H9 (cell line): ENCODE data around the gene KAZALD1. TPM values are rescaled to one million over a fixed set of nuclear protein-coding genes. Genes with fewer than 3 reads are reported as not detected.

ENCODE experiments used
- DNase-seq: peaks from one replicate; pipeline ENCODE4 v3.0.0-alpha.2; 2017
- H2AFZ ChIP-seq: one replicate; pipeline ENCODE4 v1.6.1; 2013; ENCODE audit warnings: mild to moderate bottlenecking, low read length, control low read depth, moderate library complexity
- H2AK5ac ChIP-seq: 2 replicates; pipeline ENCODE4 v1.6.1; 2013; ENCODE audit warnings: low read length, control low read depth, mixed read lengths; ENCODE audit not compliant: insufficient read length
- H2BK120ac ChIP-seq: one replicate; pipeline ENCODE4 v1.6.1; 2013; ENCODE audit warnings: low read depth, mild to moderate bottlenecking, low read length, control low read depth, inconsistent platforms; ENCODE audit not compliant: poor library complexity, severe bottlenecking
- H2BK12ac ChIP-seq: 2 replicates; pipeline ENCODE4 v1.6.1; 2013; ENCODE audit warnings: low read length, control low read depth, mixed read lengths, low read depth; ENCODE audit not compliant: insufficient read length
- H2BK15ac ChIP-seq: 2 replicates; pipeline ENCODE4 v1.6.1; 2013; ENCODE audit warnings: low read depth, low read length, control low read depth
- H2BK20ac ChIP-seq: one replicate; pipeline ENCODE4 v1.6.1; 2013; ENCODE audit warnings: low read depth, mild to moderate bottlenecking, low read length, control low read depth, inconsistent platforms; ENCODE audit not compliant: poor library complexity, severe bottlenecking
- H2BK5ac ChIP-seq: 2 replicates; pipeline ENCODE4 v1.6.1; 2013; ENCODE audit warnings: low read length, control low read depth, mixed read lengths; ENCODE audit not compliant: insufficient read length
- H3K14ac ChIP-seq: 2 replicates; pipeline ENCODE4 v1.6.1; 2013; ENCODE audit warnings: low read length, control low read depth; ENCODE audit not compliant: insufficient read depth
- H3K18ac ChIP-seq: 2 replicates; pipeline ENCODE4 v1.6.1; 2013; ENCODE audit warnings: low read depth, mild to moderate bottlenecking, mixed read lengths, low read length, control low read depth; ENCODE audit not compliant: insufficient read length
- H3K23ac ChIP-seq: 2 replicates; pipeline ENCODE4 v1.6.1; 2013; ENCODE audit warnings: low read length, control low read depth, mixed read lengths, low read depth; ENCODE audit not compliant: insufficient read length
- H3K23me2 ChIP-seq: 2 replicates; pipeline ENCODE4 v1.6.1; 2013; ENCODE audit warnings: low read depth, mild to moderate bottlenecking, mixed read lengths, low read length, control low read depth; ENCODE audit not compliant: insufficient read length, poor library complexity, severe bottlenecking
- H3K27ac ChIP-seq: 2 replicates; pipeline ENCODE4 v1.5.1; 2013; ENCODE audit warnings: low read length, control low read depth, mixed read lengths, low read depth; ENCODE audit not compliant: insufficient read length
- H3K27me3 ChIP-seq: 2 replicates; pipeline ENCODE4 v1.6.1; 2013; ENCODE audit warnings: low read length, control low read depth, inconsistent platforms; ENCODE audit not compliant: insufficient read depth
- H3K4ac ChIP-seq: 2 replicates; pipeline ENCODE4 v1.6.1; 2013; ENCODE audit warnings: low read depth, mild to moderate bottlenecking, control low read depth, inconsistent platforms, low read length, moderate library complexity
- H3K4me1 ChIP-seq: 2 replicates; pipeline ENCODE4 v1.6.1; 2013; ENCODE audit warnings: low read length, control low read depth, inconsistent platforms; ENCODE audit not compliant: insufficient read depth
- H3K4me2 ChIP-seq: 2 replicates; pipeline ENCODE4 v1.6.1; 2013; ENCODE audit warnings: low read length, control low read depth, mixed read lengths; ENCODE audit not compliant: insufficient read length, insufficient read depth
- H3K56ac ChIP-seq: 2 replicates; pipeline ENCODE4 v1.6.1; 2013; ENCODE audit warnings: low read depth, mild to moderate bottlenecking, mixed read lengths, low read length, control low read depth; ENCODE audit not compliant: insufficient read length
- H3K79me1 ChIP-seq: 2 replicates; pipeline ENCODE4 v1.6.1; 2013; ENCODE audit warnings: low read depth, mild to moderate bottlenecking, moderate library complexity, low read length, control low read depth, inconsistent platforms; ENCODE audit not compliant: insufficient read depth, poor library complexity, severe bottlenecking
- H3K79me2 ChIP-seq: 2 replicates; pipeline ENCODE4 v1.6.1; 2013; ENCODE audit warnings: low read length, control low read depth, inconsistent platforms; ENCODE audit not compliant: insufficient read depth
- H3K9ac ChIP-seq: 2 replicates; pipeline ENCODE4 v1.6.1; 2013; ENCODE audit warnings: low read length, control low read depth, mixed read lengths; ENCODE audit not compliant: insufficient read length; ENCODE audit errors: extremely low read depth
- H3K9me3 ChIP-seq: one replicate; pipeline ENCODE4 v1.6.1; 2013; ENCODE audit warnings: low read depth, low read length, inconsistent platforms; ENCODE audit not compliant: control insufficient read depth
- H3T11ph ChIP-seq: one replicate; pipeline ENCODE4 v1.6.1; 2013; ENCODE audit warnings: mild to moderate bottlenecking, low read length, control low read depth, inconsistent platforms
- H4K20me1 ChIP-seq: one replicate; pipeline ENCODE4 v1.6.1; 2013; ENCODE audit not compliant: control insufficient read depth, insufficient read length, insufficient read depth
- H4K5ac ChIP-seq: 2 replicates; pipeline ENCODE4 v1.6.1; 2013; ENCODE audit warnings: low read depth, mild to moderate bottlenecking, mixed read lengths, low read length, control low read depth; ENCODE audit not compliant: insufficient read length
- H4K8ac ChIP-seq: replicated peaks from 2 replicates; pipeline ENCODE4 v1.6.1; 2013; ENCODE audit warnings: low read length, control low read depth, mixed read lengths, low read depth; ENCODE audit not compliant: insufficient read length
- H4K91ac ChIP-seq: 2 replicates; pipeline ENCODE4 v1.6.1; 2013; ENCODE audit warnings: low read depth, mild to moderate bottlenecking, moderate library complexity, mixed read lengths, low read length, control low read depth; ENCODE audit not compliant: insufficient read length
- H3K27ac Mint-ChIP-seq, 3 experiments: 2 replicates in 2 of 3; 3 replicates in 1 of 3; pipeline ENCODE4 v1.8.0; 2020 to 2021; ENCODE audit warnings: mixed read lengths in 3 of 3, mild to moderate bottlenecking in 1 of 3, moderate library complexity in 1 of 3
- H3K27me3 Mint-ChIP-seq: 2 replicates; pipeline ENCODE4 v1.8.0; 2021; ENCODE audit warnings: low read depth, mild to moderate bottlenecking, moderate library complexity, mixed read lengths
- H3K36me3 Mint-ChIP-seq, 3 experiments: 2 replicates in 2 of 3; 3 replicates in 1 of 3; pipeline ENCODE4 v1.8.0; 2020 to 2021; ENCODE audit warnings: low read depth in 3 of 3, mixed read lengths in 3 of 3; ENCODE audit not compliant: insufficient read depth in 1 of 3
- H3K4me1 Mint-ChIP-seq, 2 experiments: 2 replicates each; pipeline ENCODE4 v1.8.0; 2020; ENCODE audit warnings: mixed read lengths in 2 of 2
- H3K4me3 Mint-ChIP-seq, 2 experiments: 2 replicates in 1 of 2; 3 replicates in 1 of 2; pipeline ENCODE4 v1.8.0; 2020 to 2021; ENCODE audit warnings: mild to moderate bottlenecking in 2 of 2, mixed read lengths in 2 of 2, moderate library complexity in 1 of 2
- H3K9me3 Mint-ChIP-seq, 2 experiments: 2 replicates in 1 of 2; 3 replicates in 1 of 2; pipeline ENCODE4 v1.8.0; 2020; ENCODE audit warnings: mild to moderate bottlenecking in 2 of 2, mixed read lengths in 2 of 2, moderate library complexity in 1 of 2
- WGBS: extraction: QIAGEN DNeasy Blood & Tissue Kit; methylation state at CpG from one replicate; pipeline ENCODE4 v1.1.7; 2013; ENCODE audit warnings: missing lambda C conversion rate, low lambda C conversion rate, mixed read lengths; ENCODE audit not compliant: insufficient read length; ENCODE audit errors: extremely low coverage; 5-methylcytosine and 5-hydroxymethylcytosine counted together
- total RNA-seq: library from RNA; stranded (reverse); gene quantifications from 2 replicates; pipeline ENCODE4 v1.2.1, GENCODE V29; 2021
- TF ChIP-seq, protein P1 (sequence below): fragments of 200-600 bp; sonication (generic); conservative IDR thresholded peaks from 3 replicates; pipeline ENCODE4 v1.8.0; 2021; ENCODE audit warnings: antibody characterized with exemption, mild to moderate bottlenecking

Gene KAZALD1
- total RNA-seq, 1 experiment from 2014 or later = 2.9 TPM

DNA sequence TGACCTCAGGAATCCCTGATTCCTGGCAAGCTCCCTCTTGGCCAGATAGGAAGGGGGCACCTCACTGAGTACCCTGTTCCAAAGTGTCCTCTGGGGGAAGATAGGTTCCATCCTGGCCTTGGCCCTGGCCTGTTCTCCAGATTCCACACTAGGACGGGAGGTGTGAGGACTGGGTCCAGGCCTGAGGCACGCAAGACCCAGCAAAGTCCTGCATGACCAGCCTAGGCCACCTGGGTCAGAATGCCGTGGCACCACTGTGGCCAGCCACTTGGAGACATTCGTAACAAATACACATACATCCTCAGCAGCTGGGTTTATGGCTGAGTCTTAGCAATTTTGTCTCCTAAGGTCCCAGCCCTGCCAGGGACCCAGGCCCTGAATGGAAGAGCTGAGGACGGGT lies 46.0 kb downstream of the KAZALD1 start:
- Histone ChIP-seq H3K27me3 (no peaks in the 10 kb centered on the region; the same call in 1 of the 2 replicates), H2BK20ac (no peak overlapping the region), H3K23ac (no peak overlapping the region), H3K4me1 (no peaks in the 10 kb centered on the region), H3K18ac (no peak overlapping the region), H3K9me3 (no peaks in the 10 kb centered on the region), H3K4ac (no peak overlapping the region), H2BK5ac (no peak overlapping the region), H3K56ac (no peak overlapping the region), H3K4me2 (no peak overlapping the region), H3K27ac (no peak overlapping the region), H3K79me2 (no peaks in the 10 kb centered on the region), H3K14ac (no peak overlapping the region), H2AFZ (no peak overlapping the region), H2BK15ac (no peak overlapping the region), H3K79me1 (no peaks in the 10 kb centered on the region), H4K20me1 (no peaks in the 10 kb centered on the region), H3K23me2 (no peaks in the 10 kb centered on the region), H4K91ac (no peak overlapping the region), H2AK5ac (no peak overlapping the region), H4K5ac (no peak overlapping the region), H4K8ac (no peak overlapping the region), H2BK120ac (no peak overlapping the region), H3K9ac (no peak overlapping the region), H2BK12ac (no peak overlapping the region), H3T11ph (no peak overlapping the region)
- Mint-ChIP-seq H3K27ac (no peak overlapping the region), H3K4me3 (no peak overlapping the region), H3K9me3 (no peaks in the 10 kb centered on the region), H3K36me3 (no peaks in the 10 kb centered on the region), H3K4me1 (peaks cover 3 to 19% of the 10 kb centered on the region in 2 experiments; a peak in 3 of 4 replicates), H3K27me3 (peaks cover 58% of the 10 kb centered on the region)
- WGBS = no CpG with 5 or more reads among the region's 5 CpGs
- TF ChIP-seq, protein P1, sequence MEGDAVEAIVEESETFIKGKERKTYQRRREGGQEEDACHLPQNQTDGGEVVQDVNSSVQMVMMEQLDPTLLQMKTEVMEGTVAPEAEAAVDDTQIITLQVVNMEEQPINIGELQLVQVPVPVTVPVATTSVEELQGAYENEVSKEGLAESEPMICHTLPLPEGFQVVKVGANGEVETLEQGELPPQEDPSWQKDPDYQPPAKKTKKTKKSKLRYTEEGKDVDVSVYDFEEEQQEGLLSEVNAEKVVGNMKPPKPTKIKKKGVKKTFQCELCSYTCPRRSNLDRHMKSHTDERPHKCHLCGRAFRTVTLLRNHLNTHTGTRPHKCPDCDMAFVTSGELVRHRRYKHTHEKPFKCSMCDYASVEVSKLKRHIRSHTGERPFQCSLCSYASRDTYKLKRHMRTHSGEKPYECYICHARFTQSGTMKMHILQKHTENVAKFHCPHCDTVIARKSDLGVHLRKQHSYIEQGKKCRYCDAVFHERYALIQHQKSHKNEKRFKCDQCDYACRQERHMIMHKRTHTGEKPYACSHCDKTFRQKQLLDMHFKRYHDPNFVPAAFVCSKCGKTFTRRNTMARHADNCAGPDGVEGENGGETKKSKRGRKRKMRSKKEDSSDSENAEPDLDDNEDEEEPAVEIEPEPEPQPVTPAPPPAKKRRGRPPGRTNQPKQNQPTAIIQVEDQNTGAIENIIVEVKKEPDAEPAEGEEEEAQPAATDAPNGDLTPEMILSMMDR = no peak
- no peak for DNase-seq
